NCI-H146 treated with DMSO at 0.1 percent for 48 hours (cell line): ENCODE measurements around the gene DEFB112.
A peak's percentile ranks its signal among the peaks of the same experiment; 100 is the strongest.

Experiments used
- DNase-seq: peaks from one replicate; lab custom pipeline; 2025; ENCODE audit not compliant: unreplicated experiment; lab: John Stamatoyannopoulos, UW

The DEFB112 gene

GRCh38 chr6:50049829-50050228 is at the start of gene DEFB112:
TSS of gene DEFB112 (minus strand) at chr6:50049929. CDS start at chr6:50049869, 60 bp downstream.
- DNase-seq, result no peak

GRCh38 chr6:50098641-50098993 is 48.9 kb upstream of the DEFB112 start:
- no peak for DNase-seq

GRCh38 chr6:50097966-50098640 is 48.4 kb upstream of the DEFB112 start:
- no peak for DNase-seq

GRCh38 chr6:50096296-50096695 is 46.6 kb upstream of the DEFB112 start:
- DNase-seq, result no peak

GRCh38 chr6:50093938-50094272 is 44.2 kb upstream of the DEFB112 start:
- DNase-seq, result no peak

- no peak for DNase-seq
Observed at GRCh38 chr6:50093116-50093937, 43.6 kb upstream of the DEFB112 start.

- DNase-seq, result no peak
Observed at GRCh38 chr6:50091641-50092040, 41.9 kb upstream of the DEFB112 start.

GRCh38 chr6:50089911-50090310 is 40.2 kb upstream of the DEFB112 start:
- DNase-seq, result no peak

- DNase-seq, result no peak
Observed at GRCh38 chr6:50087231-50087954, 37.7 kb upstream of the DEFB112 start.

- no peak for DNase-seq
Observed at GRCh38 chr6:50077385-50077784, 27.7 kb upstream of the DEFB112 start.

GRCh38 chr6:50076431-50076830 is 26.7 kb upstream of the DEFB112 start:
- no peak for DNase-seq

GRCh38 chr6:50071921-50072320 is 22.2 kb upstream of the DEFB112 start:
- no peak for DNase-seq

- no peak for DNase-seq
Observed at GRCh38 chr6:50070101-50070500, 20.4 kb upstream of the DEFB112 start.

- DNase-seq, result no peak
Observed at GRCh38 chr6:50062051-50062450, 12.3 kb upstream of the DEFB112 start.

GRCh38 chr6:50056242-50056641 is 6.5 kb upstream of the DEFB112 start:
- no peak for DNase-seq

GRCh38 chr6:50047026-50047425 is 2.7 kb downstream of the DEFB112 start:
- DNase-seq, result no peak

- DNase-seq, result peak; percentile 36
Observed at GRCh38 chr6:50030777-50031562, 18.8 kb downstream of the DEFB112 start.

- DNase-seq, result no peak
Observed at GRCh38 chr6:50030350-50030749, 19.4 kb downstream of the DEFB112 start.

GRCh38 chr6:50025258-50025657 is 24.5 kb downstream of the DEFB112 start:
- no peak for DNase-seq

- no peak for DNase-seq
Observed at GRCh38 chr6:50021894-50022293, 27.8 kb downstream of the DEFB112 start, which contains the start of gene DEFB110. TSS of gene DEFB110 (minus strand) at chr6:50021994. CDS start at chr6:50021935, 59 bp downstream.

- no peak for DNase-seq
Observed at GRCh38 chr6:50007819-50008218, 41.9 kb downstream of the DEFB112 start.
